Testis (tissue), 2 donors: ENCODE measurements around the gene RIN1.

Source experiments
- CTCF ChIP-seq, 3 experiments: fragments of 450-650 bp in 2 of 3; fragments of 200-600 bp in 1 of 3; sonication (generic) in 1 of 3; IDR thresholded peaks; one replicate each; pipeline ENCODE4 v1.5.1; 2016 to 2019; ENCODE audit warnings: antibody characterized with exemption in 3 of 3, mild to moderate bottlenecking in 2 of 3, moderate library complexity in 1 of 3
- POLR2A ChIP-seq: fragments of 450-650 bp; IDR thresholded peaks from one replicate; pipeline ENCODE4 v1.6.1; 2017; ENCODE audit warnings: antibody characterized with exemption, mild to moderate bottlenecking, moderate library complexity

GRCh38 chr11:66287889-66288670, 48.2 kb downstream of the RIN1 start:
- TF ChIP-seq CTCF (IDR thresholded peaks at IDR 0.05) (no peak), POLR2A (no peak)
